ENCODE data around the gene SLC25A25.
"Not testable (repeated sequence)": the region's sequence is repeated elsewhere in the genome, so short reads cannot be mapped to it uniquely, and the experiment has no call there.

The SLC25A25 gene

GRCh38 chr9:128053560-128053959 lies 14.5 kb upstream of the SLC25A25 start:
- DNase-seq: no peak

GRCh38 chr9:128054087-128054486 lies 13.9 kb upstream of the SLC25A25 start:
- no peak for DNase-seq

- DNase-seq: no peak
Observed at GRCh38 chr9:128055344-128056040, 12.5 kb upstream of the SLC25A25 start.

- DNase-seq: no peak
Observed at GRCh38 chr9:128056086-128056485, 11.9 kb upstream of the SLC25A25 start.

DNA sequence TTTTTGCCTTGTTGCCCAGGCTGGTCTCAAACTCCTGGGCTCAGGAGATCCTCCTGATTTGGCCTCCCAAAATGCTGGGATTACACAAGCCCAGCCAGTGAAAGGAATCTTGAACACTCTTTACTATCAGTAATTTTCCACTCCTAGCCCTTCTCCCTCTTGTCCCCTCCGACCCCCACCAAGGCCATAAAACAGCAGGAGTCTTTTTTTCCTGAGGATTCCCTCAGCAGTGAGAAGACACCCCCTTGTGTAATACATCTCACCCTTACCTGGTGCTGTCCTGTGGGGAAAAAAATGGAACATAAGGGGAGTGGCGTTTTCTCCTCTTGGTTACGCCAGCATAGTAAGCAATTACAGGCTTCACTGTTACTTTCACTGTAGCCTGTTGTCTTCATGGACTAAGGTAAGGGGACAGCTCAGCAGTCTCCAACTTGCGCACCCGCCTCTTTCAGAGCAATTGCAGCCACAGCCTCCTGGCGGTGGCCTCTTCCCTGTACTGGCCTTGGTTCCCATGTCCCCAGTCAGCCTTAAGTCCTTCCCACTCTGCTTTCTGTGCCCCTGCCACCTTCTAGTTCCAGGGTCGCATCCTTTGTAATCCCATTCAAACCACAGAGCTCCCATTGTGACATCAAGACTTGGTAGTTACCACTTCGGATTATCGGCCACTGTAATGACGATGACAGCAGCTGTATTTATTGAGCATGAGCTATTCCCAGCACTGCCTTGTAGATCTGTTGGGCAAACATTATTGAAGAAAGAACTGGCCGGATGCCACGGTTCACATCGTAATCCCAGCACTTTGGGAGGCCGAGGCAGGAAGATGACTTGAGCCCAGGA lies 10.9 kb upstream of the SLC25A25 start:
- no peak for DNase-seq

GRCh38 chr9:128057724-128058409 lies 10.2 kb upstream of the SLC25A25 start:
- no peak for DNase-seq

DNA sequence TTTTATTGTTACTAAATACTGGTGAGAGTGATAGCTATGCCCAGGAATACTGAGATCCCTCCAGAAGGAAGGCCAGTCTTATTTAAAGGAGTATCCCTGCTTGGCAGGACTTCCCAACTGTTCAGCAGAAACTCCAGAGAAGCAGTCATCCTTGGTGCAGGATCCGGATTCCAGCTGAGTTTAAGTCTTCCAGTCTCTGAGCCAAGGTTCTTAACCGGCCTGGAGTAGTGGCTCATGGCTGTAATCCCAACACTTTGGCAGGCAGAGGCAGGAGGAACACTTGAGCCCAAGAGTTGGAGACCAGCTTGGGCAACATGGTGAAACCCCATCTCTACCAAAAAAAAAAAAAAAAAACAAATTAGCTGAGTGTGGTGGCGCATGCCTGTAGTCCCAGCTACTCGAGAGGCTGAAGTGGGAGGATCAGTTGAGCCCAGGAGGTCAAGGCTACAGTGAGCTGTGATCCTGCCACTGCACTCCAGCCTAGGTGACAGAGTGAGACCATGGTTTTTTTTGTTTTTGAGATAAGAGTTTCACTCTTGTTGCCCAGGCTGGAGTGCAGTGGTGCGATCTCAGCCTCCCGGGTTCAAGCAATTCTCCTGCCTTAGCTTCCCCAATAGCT lies 8.6 kb upstream of the SLC25A25 start:
- no peak for DNase-seq

DNA sequence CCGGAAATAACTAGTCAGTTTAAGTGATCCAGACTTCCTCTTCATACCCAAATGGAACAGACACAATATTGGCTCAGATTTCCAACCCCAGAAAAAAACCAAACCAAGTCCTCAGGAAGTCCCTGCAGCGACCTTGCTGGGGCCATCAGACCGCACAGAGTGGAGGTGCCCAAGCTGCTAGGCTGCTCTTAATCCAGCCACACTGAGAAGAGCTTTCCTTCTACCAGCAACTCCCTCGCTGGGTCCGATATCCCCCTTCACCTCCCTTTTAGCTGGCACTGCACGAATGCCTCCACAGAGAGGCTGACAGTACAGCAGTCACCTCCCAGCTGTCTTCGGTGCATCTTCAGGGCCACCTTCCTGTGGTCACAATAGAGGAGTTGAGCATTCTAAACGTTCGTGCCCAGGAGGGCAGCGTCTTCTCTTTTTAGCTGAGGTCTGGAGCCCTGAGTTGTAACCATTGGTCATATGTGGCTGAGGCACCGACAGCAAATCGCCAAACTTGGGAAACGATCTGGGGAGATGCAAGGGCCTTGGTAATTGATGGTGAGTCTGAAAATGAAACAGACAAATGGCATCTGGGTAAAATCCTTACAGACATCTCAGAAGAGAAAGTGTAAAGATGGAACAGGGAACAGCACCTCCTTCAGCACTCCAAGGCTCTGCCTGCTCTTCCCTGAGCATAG lies 6.6 kb upstream of the SLC25A25 start:
- no peak for DNase-seq

DNA sequence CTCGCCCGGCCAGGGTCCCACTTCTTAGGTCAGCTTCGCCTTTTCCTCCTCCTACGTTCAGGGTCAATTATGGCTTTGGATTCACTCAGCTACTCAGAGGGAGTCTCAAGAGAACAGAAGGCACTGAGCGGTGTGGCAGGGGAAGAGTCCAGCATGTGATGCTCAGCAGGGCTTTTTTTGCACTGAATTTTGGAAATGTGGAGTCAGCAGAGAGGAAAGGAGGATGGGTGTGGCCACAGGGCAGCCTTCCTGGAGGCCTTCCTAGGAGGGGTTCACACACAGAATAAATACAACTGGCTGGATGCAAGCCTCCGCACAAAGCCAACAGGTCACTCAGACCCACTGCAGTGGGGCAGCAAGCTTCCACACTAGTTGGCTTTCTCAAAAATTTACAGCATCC lies 5.8 kb upstream of the SLC25A25 start:
- no peak for DNase-seq

- no peak for DNase-seq
Observed at GRCh38 chr9:128062846-128063831, 4.9 kb upstream of the SLC25A25 start.

GRCh38 chr9:128065907-128066712 lies 1.9 kb upstream of the SLC25A25 start:
- no peak for DNase-seq

DNA sequence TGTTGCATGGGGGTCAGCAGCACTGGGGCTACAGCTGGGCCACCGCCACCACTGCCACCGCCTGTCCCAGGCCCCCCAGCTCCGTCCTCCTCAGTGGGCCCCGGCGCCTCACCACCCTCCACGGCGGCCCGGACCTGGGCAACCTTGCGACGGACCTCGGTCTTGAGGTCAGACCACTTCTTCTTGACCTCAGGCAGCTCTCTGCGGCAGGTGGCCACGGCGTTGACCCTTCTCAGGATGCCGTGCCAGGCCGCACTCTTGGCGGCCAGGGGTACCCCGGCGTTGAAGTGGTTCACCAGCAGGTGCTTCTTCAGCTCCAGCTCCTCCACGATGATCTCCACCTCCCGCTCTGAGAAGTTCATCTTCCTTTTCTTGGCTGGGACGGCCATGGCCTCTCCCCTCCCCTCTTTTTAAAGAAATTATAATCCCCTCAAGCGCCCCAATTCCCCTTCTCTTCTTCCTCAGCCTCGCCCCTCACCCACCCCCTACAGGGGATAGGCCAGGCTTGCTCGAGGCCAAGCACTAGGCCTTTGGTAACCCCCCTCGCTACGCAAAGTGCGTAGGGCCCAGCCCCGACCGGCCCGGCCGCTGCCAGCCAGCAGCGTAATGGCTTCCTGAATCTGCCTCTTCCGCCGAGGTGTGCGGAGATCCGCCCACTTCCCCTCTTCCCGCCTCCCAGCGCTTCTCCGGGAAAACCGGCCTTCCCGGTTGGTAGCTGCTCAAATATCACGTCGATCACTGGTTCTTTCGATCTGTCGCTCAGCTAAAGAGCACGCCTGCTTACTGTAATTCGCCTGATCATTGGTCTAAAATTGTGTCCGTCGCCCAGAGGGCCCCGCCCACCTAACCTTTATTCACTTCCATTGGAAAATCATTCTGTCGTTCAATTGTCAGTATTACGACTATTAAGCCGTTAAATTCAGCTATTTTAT lies 1.1 kb upstream of the SLC25A25 start, which contains the start of gene NAIF1:
TSS of gene NAIF1 (minus strand) at position 608 of the 932 bp plus-strand sequence. CDS start at position 389, 219 bp downstream.
- peak; percentile 97 for DNase-seq

- peak; percentile 33 for DNase-seq
Observed at GRCh38 chr9:128068386-128069205, 564 bp downstream of the SLC25A25 start.

DNA sequence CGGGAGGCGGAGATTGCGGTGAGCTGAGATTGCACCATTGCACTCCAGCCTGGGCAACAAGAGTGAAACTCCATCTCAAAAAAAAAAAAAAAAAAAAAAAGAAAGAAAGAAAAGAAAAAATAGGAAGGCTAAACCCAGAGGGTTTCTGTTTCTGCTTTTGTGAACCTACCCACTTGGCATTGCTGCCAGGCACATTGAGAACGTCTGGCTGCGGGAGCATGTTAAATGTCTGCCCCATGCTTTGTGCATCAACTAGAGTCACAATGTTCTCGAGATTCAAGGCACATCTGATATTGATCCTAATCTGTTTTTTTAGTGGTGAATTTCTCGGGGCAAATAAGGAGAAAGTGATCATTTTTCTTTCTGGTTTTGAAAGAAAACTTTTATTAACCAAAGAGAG lies 2.8 kb downstream of the SLC25A25 start:
- DNase-seq: no peak

GRCh38 chr9:128071475-128071874 lies 3.4 kb downstream of the SLC25A25 start:
- not testable (repeated sequence) for DNase-seq

DNA sequence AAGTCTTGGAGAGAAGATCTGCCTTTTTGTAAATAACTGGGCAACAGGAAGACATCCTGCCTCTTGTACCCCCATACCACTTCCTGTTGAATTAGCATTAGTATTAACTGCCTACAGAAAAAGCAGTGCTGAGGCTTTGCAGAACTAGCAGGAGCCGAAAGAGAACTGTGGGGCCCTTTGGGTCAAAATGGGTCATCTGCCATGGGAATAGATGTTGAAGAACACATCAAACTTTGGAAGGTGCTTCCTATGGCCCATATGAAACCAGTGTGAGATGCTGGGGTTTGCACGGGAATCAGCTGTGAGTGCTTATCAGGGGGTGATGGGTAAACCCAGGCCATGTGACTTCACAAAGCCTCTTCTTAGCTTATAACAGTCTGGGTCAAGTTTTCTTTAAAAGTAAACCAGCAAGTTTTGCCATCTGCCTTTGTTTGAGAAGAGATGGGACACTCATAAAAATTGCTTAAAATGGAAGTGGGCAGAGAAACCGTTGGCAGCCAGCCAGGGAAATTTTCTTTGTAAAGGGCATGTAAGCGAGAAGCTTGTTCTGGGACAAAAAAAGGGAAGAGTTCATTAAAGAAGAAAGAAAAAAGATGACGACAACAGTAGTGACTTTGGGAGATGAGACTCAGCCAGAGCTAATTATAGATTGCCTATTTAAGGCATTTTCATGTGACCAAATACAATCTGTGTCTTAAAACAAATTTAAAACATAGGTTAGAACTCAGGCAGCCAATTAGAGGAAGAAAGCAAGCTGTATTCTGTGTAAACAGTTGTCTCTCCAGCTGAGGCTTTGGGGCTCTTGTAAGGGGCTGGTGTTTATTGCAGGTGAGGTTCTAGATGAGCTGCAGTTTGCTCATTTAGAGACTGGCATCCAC lies 4.4 kb downstream of the SLC25A25 start:
- peak; percentile 35 for DNase-seq

DNA sequence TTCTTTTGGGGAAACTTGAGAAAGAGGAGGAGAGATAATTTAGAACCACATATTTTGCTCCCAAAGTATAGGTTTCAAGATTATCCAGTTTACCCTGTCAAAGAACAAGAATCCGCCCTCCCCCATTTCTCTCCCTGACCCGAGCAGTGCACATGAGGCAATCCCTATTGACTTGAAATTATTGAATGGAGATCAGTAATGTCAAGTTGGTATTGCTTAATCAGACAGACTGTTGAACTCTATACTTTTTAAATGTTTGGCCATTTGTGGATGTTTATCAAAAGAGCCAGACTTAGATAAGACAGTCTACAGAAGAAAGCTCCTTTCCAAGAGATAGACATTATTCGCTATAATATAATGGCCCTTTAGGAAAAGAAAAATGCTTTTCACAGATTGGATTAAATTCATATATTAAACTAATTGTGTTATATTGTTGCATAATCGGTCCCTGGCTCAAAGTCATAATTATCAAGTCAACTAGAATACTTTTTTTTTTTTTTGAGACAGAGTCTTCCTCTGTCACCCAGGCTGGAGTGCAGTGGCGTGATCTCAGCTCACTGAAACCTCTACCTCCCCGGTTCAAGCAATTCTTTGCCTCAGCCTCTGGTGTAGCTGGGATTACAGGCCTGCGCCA lies 5.3 kb downstream of the SLC25A25 start:
- no peak for DNase-seq

Measured in stimulated activated CD4-positive, alpha-beta T cell treated with anti-CD3 and anti-CD28 coated beads, Interleukin-1b, Interleukin-23, amount 100 ng/mL, for 48 hours (primary cell).